ENCODE data around the gene FCHO2. TPM values are rescaled to one million over a fixed set of nuclear protein-coding genes. Genes with fewer than 3 reads are reported as not detected.
A peak's percentile ranks its signal among the peaks of the same experiment; 100 is the strongest.
"Not testable (repeated sequence)": the region's sequence is repeated elsewhere in the genome, so short reads cannot be mapped to it uniquely, and the experiment has no call there.

FCHO2 gene
- polyA plus RNA-seq, 4 donors = 11.5 to 33.8 (median 16.1) TPM

GRCh38 chr5:73011612-73012011, 55.8 kb downstream of the FCHO2 start:
- not testable (repeated sequence) for H3K27ac ChIP-seq (ENCODE audit: low read depth in 1 of 3, low read length in 2 of 3)

GRCh38 chr5:73018892-73019291, 63.1 kb downstream of the FCHO2 start:
- H3K4me1 ChIP-seq (ENCODE audit: control insufficient read depth in 3 of 3, insufficient read depth in 2 of 3, low read depth in 1 of 3, low read length in 2 of 3) = no peaks in the 10 kb centered on the region
- H3K27ac ChIP-seq (ENCODE audit: low read depth in 1 of 3, low read length in 2 of 3) = no peak overlapping the region
- H3K27me3 ChIP-seq (ENCODE audit: control insufficient read depth in 3 of 3, insufficient read depth in 3 of 3, low read length in 3 of 3) = no peaks in the 10 kb centered on the region
- no peak for DNase-seq
- no peak overlapping the region for H3K4me3 ChIP-seq (ENCODE audit: low read depth in 1 of 3, low read length in 3 of 3)
- WGBS, 3 donors = 95 to 97% (median 97%) methylated on average over 2 of the region's 2 CpGs
- peaks cover 0 to 14% (median 4%) of the 10 kb centered on the region in 3 donors for H3K36me3 ChIP-seq (ENCODE audit: control insufficient read depth in 3 of 3, insufficient read depth in 2 of 3, low read depth in 1 of 3, low read length in 3 of 3)
- FAIRE-seq = no peak
- no peaks in the 10 kb centered on the region for H3K9me3 ChIP-seq (ENCODE audit: control insufficient read depth in 2 of 2, insufficient read depth in 1 of 2, low read depth in 1 of 2, low read length in 1 of 2)

More at GRCh38 chr5:73011612-73012011, 55.8 kb downstream of the FCHO2 start:
- not testable (repeated sequence) for DNase-seq; H3K27me3 ChIP-seq (ENCODE audit: control insufficient read depth in 3 of 3, insufficient read depth in 3 of 3, low read length in 3 of 3); H3K4me1 ChIP-seq (ENCODE audit: control insufficient read depth in 3 of 3, insufficient read depth in 2 of 3, low read depth in 1 of 3, low read length in 2 of 3); H3K4me3 ChIP-seq (ENCODE audit: low read depth in 1 of 3, low read length in 3 of 3); H3K36me3 ChIP-seq (ENCODE audit: control insufficient read depth in 3 of 3, insufficient read depth in 2 of 3, low read depth in 1 of 3, low read length in 3 of 3); FAIRE-seq; H3K9me3 ChIP-seq (ENCODE audit: control insufficient read depth in 2 of 2, insufficient read depth in 1 of 2, low read depth in 1 of 2, low read length in 1 of 2)
- WGBS, 3 donors = 93 to 98% (median 95%) methylated on average over 9 of the region's 9 CpGs

GRCh38 chr5:73019766-73020165, 63.9 kb downstream of the FCHO2 start:
- H3K36me3 ChIP-seq (ENCODE audit: control insufficient read depth in 3 of 3, insufficient read depth in 2 of 3, low read depth in 1 of 3, low read length in 3 of 3) = peaks cover 0 to 14% (median 4%) of the 10 kb centered on the region in 3 donors
- no peaks in the 10 kb centered on the region for H3K27me3 ChIP-seq (ENCODE audit: control insufficient read depth in 3 of 3, insufficient read depth in 3 of 3, low read length in 3 of 3)
- DNase-seq (no peak), FAIRE-seq (no peak)
- WGBS, 3 donors = 77 to 87% (median 78%) methylated on average over 2 of the region's 2 CpGs
- no peaks in the 10 kb centered on the region for H3K4me1 ChIP-seq (ENCODE audit: control insufficient read depth in 3 of 3, insufficient read depth in 2 of 3, low read depth in 1 of 3, low read length in 2 of 3)
- H3K4me3 ChIP-seq (ENCODE audit: low read depth in 1 of 3, low read length in 3 of 3) = no peak overlapping the region
- H3K27ac ChIP-seq (ENCODE audit: low read depth in 1 of 3, low read length in 2 of 3) = no peak overlapping the region
- H3K9me3 ChIP-seq (ENCODE audit: control insufficient read depth in 2 of 2, insufficient read depth in 1 of 2, low read depth in 1 of 2, low read length in 1 of 2) = no peaks in the 10 kb centered on the region

DNA sequence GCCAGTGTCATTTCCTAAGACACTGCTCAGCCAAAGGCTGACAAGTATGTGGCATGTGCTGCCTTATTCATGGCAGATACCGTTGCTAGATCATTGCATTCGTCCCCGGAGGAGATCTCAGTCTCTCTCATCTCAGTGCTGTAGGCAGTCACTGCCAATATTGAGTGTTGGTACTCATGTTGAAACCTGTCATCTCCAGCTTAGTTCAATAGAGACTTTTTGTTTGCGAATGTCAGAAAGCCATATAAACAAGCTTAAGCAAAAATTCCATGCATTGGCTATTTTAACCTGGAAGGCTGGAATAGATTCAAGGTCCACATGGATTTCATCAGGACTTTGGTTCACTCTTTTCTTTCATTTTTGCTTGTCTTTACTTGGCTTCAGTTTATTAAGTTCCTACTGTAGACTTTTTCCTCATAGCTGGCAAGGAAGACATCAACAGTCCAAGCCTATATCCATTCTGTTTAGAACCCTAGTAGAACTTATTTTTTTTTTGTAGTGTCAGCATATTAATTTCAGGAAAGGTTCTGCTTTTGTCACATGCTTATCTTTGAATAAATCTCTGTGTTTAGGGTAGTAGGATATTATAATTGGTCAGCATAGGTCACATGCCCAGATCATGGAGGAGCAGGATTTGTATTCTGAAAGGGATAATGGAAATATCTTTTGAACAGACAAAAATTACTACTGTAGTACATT, 66.8 kb downstream of the FCHO2 start:
- FAIRE-seq = no peak
- H3K36me3 ChIP-seq (ENCODE audit: control insufficient read depth in 3 of 3, insufficient read depth in 2 of 3, low read depth in 1 of 3, low read length in 3 of 3) = peaks cover 0 to 22% (median 4%) of the 10 kb centered on the region in 3 donors
- no peak overlapping the region for H3K27ac ChIP-seq (ENCODE audit: low read depth in 1 of 3, low read length in 2 of 3)

DNA sequence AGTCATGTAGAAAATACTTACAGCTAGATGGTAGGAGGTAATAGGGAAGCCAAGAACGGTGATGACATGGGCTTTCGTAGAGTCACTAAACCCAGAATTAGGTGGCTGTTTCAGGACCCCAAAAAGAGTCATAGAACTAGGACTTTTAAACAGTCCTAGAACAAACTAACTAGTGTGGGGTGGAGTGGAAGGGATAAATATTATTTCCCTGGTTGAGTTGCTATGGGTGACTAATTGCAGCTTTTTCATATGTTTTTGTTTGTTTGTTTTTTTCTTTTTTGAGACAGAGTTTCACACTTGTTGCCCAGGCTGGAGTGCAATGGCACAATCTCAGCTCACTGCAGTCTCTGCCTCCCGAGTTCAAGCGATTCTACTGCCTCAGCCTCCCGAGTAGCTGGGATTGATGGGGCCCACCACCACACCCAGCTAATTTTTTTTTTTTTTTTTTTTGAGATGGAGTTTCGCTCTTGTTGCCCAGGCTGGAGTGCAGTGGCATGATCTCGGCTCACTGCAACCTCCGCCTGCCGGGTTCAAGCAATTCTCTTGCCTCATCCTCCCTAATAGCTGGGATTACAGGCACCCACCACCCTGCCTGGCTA, 69.2 kb downstream of the FCHO2 start:
- not testable (repeated sequence) for H3K4me1 ChIP-seq (ENCODE audit: control insufficient read depth in 3 of 3, insufficient read depth in 2 of 3, low read depth in 1 of 3, low read length in 2 of 3); H3K9me3 ChIP-seq (ENCODE audit: control insufficient read depth in 2 of 2, insufficient read depth in 1 of 2, low read depth in 1 of 2, low read length in 1 of 2); FAIRE-seq; DNase-seq; H3K27ac ChIP-seq (ENCODE audit: low read depth in 1 of 3, low read length in 2 of 3); H3K27me3 ChIP-seq (ENCODE audit: control insufficient read depth in 3 of 3, insufficient read depth in 3 of 3, low read length in 3 of 3); H3K4me3 ChIP-seq (ENCODE audit: low read depth in 1 of 3, low read length in 3 of 3)
- 91 to 98% (median 93%) methylated on average over 8 to 9 of the region's 9 CpGs for WGBS, 3 donors
- peaks cover 0 to 21% (median 0%) of the 10 kb centered on the region in 3 donors for H3K36me3 ChIP-seq (ENCODE audit: control insufficient read depth in 3 of 3, insufficient read depth in 2 of 3, low read depth in 1 of 3, low read length in 3 of 3)

More for the DNA sequence above, 66.8 kb downstream of the FCHO2 start:
- DNase-seq = peak in 1 of 2 donors; percentile 39
- Histone ChIP-seq H3K9me3 (ENCODE audit: control insufficient read depth in 2 of 2, insufficient read depth in 1 of 2, low read depth in 1 of 2, low read length in 1 of 2) (no peaks in the 10 kb centered on the region), H3K27me3 (ENCODE audit: control insufficient read depth in 3 of 3, insufficient read depth in 3 of 3, low read length in 3 of 3) (no peaks in the 10 kb centered on the region), H3K4me3 (ENCODE audit: low read depth in 1 of 3, low read length in 3 of 3) (no peak overlapping the region), H3K4me1 (ENCODE audit: control insufficient read depth in 3 of 3, insufficient read depth in 2 of 3, low read depth in 1 of 3, low read length in 2 of 3) (no peaks in the 10 kb centered on the region)
- WGBS, 3 donors = 77 to 87% (median 78%) methylated on average over 4 of the region's 4 CpGs

- Histone ChIP-seq H3K9me3 (ENCODE audit: control insufficient read depth in 2 of 2, insufficient read depth in 1 of 2, low read depth in 1 of 2, low read length in 1 of 2) (no peaks in the 10 kb centered on the region), H3K27ac (ENCODE audit: low read depth in 1 of 3, low read length in 2 of 3) (no peak overlapping the region), H3K4me1 (ENCODE audit: control insufficient read depth in 3 of 3, insufficient read depth in 2 of 3, low read depth in 1 of 3, low read length in 2 of 3) (no peaks in the 10 kb centered on the region), H3K27me3 (ENCODE audit: control insufficient read depth in 3 of 3, insufficient read depth in 3 of 3, low read length in 3 of 3) (no peaks in the 10 kb centered on the region), H3K4me3 (ENCODE audit: low read depth in 1 of 3, low read length in 3 of 3) (no peak overlapping the region), H3K36me3 (ENCODE audit: control insufficient read depth in 3 of 3, insufficient read depth in 2 of 3, low read depth in 1 of 3, low read length in 3 of 3) (peaks cover 0 to 17% (median 0%) of the 10 kb centered on the region in 3 donors)
- 72 to 83% (median 81%) methylated on average over 2 of the region's 2 CpGs for WGBS, 3 donors
- FAIRE-seq (no peak), DNase-seq (no peak)
These were observed 71.5 kb downstream of the FCHO2 start for GRCh38 chr5:73027361-73027760.

GRCh38 chr5:73027816-73028215, 72.0 kb downstream of the FCHO2 start:
- H3K9me3 ChIP-seq (ENCODE audit: control insufficient read depth in 2 of 2, insufficient read depth in 1 of 2, low read depth in 1 of 2, low read length in 1 of 2) = no peaks in the 10 kb centered on the region
- no peak overlapping the region for H3K4me3 ChIP-seq (ENCODE audit: low read depth in 1 of 3, low read length in 3 of 3)
- no peak for FAIRE-seq
- no peak for DNase-seq
- WGBS, 3 donors = 87 to 100% (median 91%) methylated on average over 4 of the region's 4 CpGs
- H3K36me3 ChIP-seq (ENCODE audit: control insufficient read depth in 3 of 3, insufficient read depth in 2 of 3, low read depth in 1 of 3, low read length in 3 of 3) = peaks cover 0 to 17% (median 0%) of the 10 kb centered on the region in 3 donors
- no peaks in the 10 kb centered on the region for H3K4me1 ChIP-seq (ENCODE audit: control insufficient read depth in 3 of 3, insufficient read depth in 2 of 3, low read depth in 1 of 3, low read length in 2 of 3)
- no peaks in the 10 kb centered on the region for H3K27me3 ChIP-seq (ENCODE audit: control insufficient read depth in 3 of 3, insufficient read depth in 3 of 3, low read length in 3 of 3)
- H3K27ac ChIP-seq (ENCODE audit: low read depth in 1 of 3, low read length in 2 of 3) = no peak overlapping the region

GRCh38 chr5:73028991-73029595, 73.3 kb downstream of the FCHO2 start:
- Histone ChIP-seq H3K36me3 (ENCODE audit: control insufficient read depth in 3 of 3, insufficient read depth in 2 of 3, low read depth in 1 of 3, low read length in 3 of 3) (peaks cover 0 to 17% (median 0%) of the 10 kb centered on the region in 3 donors), H3K27me3 (ENCODE audit: control insufficient read depth in 3 of 3, insufficient read depth in 3 of 3, low read length in 3 of 3) (no peaks in the 10 kb centered on the region), H3K4me1 (ENCODE audit: control insufficient read depth in 3 of 3, insufficient read depth in 2 of 3, low read depth in 1 of 3, low read length in 2 of 3) (no peaks in the 10 kb centered on the region), H3K9me3 (ENCODE audit: control insufficient read depth in 2 of 2, insufficient read depth in 1 of 2, low read depth in 1 of 2, low read length in 1 of 2) (no peaks in the 10 kb centered on the region), H3K4me3 (ENCODE audit: low read depth in 1 of 3, low read length in 3 of 3) (no peak overlapping the region), H3K27ac (ENCODE audit: low read depth in 1 of 3, low read length in 2 of 3) (no peak overlapping the region)
- DNase-seq (no peak), FAIRE-seq (no peak)
- 87 to 90% (median 89%) methylated on average over 1 of the region's 1 CpG for WGBS, 3 donors
